Astrocyte of the spinal cord (primary cell): ENCODE results near the gene MUC12.
A peak's percentile ranks its signal among the peaks of the same experiment; 100 is the strongest.
"Not testable (repeated sequence)": the region's sequence is repeated elsewhere in the genome, so short reads cannot be mapped to it uniquely, and the experiment has no call there.

ENCODE experiments used
- DNase-seq: peaks from one replicate; pipeline ENCODE4 v3.0.0; 2011; ENCODE audit warnings: low read depth, low spot score
- H3K4me3 ChIP-seq: 2 replicates; pipeline ENCODE4 v1.5.1; 2011; ENCODE audit warnings: low read depth, mild to moderate bottlenecking, low read length, moderate library complexity
- CTCF ChIP-seq: IDR thresholded peaks from 2 replicates; pipeline ENCODE4 v1.5.1; 2012; ENCODE audit warnings: low read depth, mild to moderate bottlenecking, low read length, inconsistent platforms
- in situ Hi-C: cut with HindIII; loops from 2 replicates; pipeline ENCODE4 v1.10.0; 2017; ENCODE audit warnings: low sequenced_read_pairs

The MUC12 gene

GRCh38 chr7:101035941-101036340, 66.6 kb downstream of the MUC12 start:
- in situ Hi-C loops: no loop called here
- no peak for DNase-seq
- no peak for TF ChIP-seq CTCF
- no peak overlapping the region for H3K4me3 ChIP-seq

- H3K4me3 ChIP-seq, DNase-seq, in situ Hi-C loops: not testable (repeated sequence)
Measured at GRCh38 chr7:101041283-101041682, 71.9 kb downstream of the MUC12 start.

- TF ChIP-seq CTCF: no peak
- peak; percentile 61 for DNase-seq
- in situ Hi-C loops: no loop called here
- no peak overlapping the region for H3K4me3 ChIP-seq
Measured at GRCh38 chr7:101058355-101058754, 89.0 kb downstream of the MUC12 start.

GRCh38 chr7:101059620-101059942, 90.2 kb downstream of the MUC12 start:
- no peak for TF ChIP-seq CTCF

GRCh38 chr7:101060992-101061391, 91.6 kb downstream of the MUC12 start:
- no peak for DNase-seq
- no peak overlapping the region for H3K4me3 ChIP-seq
- no peak for TF ChIP-seq CTCF
- in situ Hi-C loops: no loop called here

More at GRCh38 chr7:101059620-101059942, 90.2 kb downstream of the MUC12 start:
- in situ Hi-C loops: no loop called here
- no peak for DNase-seq
- no peak overlapping the region for H3K4me3 ChIP-seq

- H3K4me3 ChIP-seq, in situ Hi-C loops, DNase-seq: not testable (repeated sequence)
Measured at GRCh38 chr7:101064176-101064550, 94.8 kb downstream of the MUC12 start.

- in situ Hi-C loops, DNase-seq, H3K4me3 ChIP-seq: not testable (repeated sequence)
Measured at GRCh38 chr7:101065162-101065561, 95.8 kb downstream of the MUC12 start.

GRCh38 chr7:101066141-101066832, 96.9 kb downstream of the MUC12 start:
- DNase-seq: peak; percentile 62
- no peak for TF ChIP-seq CTCF
- H3K4me3 ChIP-seq: no peak overlapping the region
- in situ Hi-C loops: no loop called here
